RWPE2 (cell line): ENCODE data around the gene LOXHD1.

ENCODE experiments used
- ATAC-seq: fragments of 200-7000 bp; cut with Tn5 transposase; 3 replicates; pipeline ENCODE4 v1.9.1; 2021; ENCODE audit warnings: low read depth
- DNase-seq: peaks from one replicate; pipeline ENCODE4 v3.0.0-alpha.2; 2020; ENCODE audit warnings: low spot score
- H3K27ac ChIP-seq: fragments of 450-650 bp; 2 replicates; pipeline ENCODE4 v1.5.1; 2017; ENCODE audit warnings: mild to moderate bottlenecking; ENCODE audit not compliant: poor library complexity, severe bottlenecking
- H3K27me3 ChIP-seq: fragments of 250-450 bp; sonication (Bioruptor Pico); 2 replicates; pipeline ENCODE4 v1.5.1; 2021; ENCODE audit warnings: mild to moderate bottlenecking, moderate library complexity; ENCODE audit not compliant: insufficient read depth, poor library complexity, severe bottlenecking
- H3K36me3 ChIP-seq: fragments of 250-450 bp; sonication (Bioruptor Pico); 2 replicates; pipeline ENCODE4 v1.5.1; 2020; ENCODE audit warnings: low read depth, mild to moderate bottlenecking, moderate library complexity
- H3K4me1 ChIP-seq: fragments of 250-450 bp; sonication (Bioruptor Pico); 2 replicates; pipeline ENCODE4 v1.5.1; 2021; ENCODE audit warnings: mild to moderate bottlenecking, moderate library complexity; ENCODE audit not compliant: insufficient read depth, poor library complexity, severe bottlenecking
- H3K4me3 ChIP-seq: fragments of 250-450 bp; sonication (Bioruptor Pico); 2 replicates; pipeline ENCODE4 v1.5.1; 2021; ENCODE audit warnings: mild to moderate bottlenecking, moderate library complexity; ENCODE audit not compliant: severe bottlenecking
- H3K9me3 ChIP-seq: fragments of 250-450 bp; sonication (Bioruptor Pico); 2 replicates; pipeline ENCODE4 v1.5.1; 2021; ENCODE audit warnings: mild to moderate bottlenecking, moderate library complexity; ENCODE audit not compliant: severe bottlenecking
- TF ChIP-seq, protein P1 (sequence below): fragments of 450-650 bp; IDR thresholded peaks from one replicate; pipeline ENCODE4 v1.5.1; 2017; ENCODE audit warnings: mild to moderate bottlenecking, moderate library complexity; ENCODE audit not compliant: poor library complexity, severe bottlenecking

The LOXHD1 gene

DNA sequence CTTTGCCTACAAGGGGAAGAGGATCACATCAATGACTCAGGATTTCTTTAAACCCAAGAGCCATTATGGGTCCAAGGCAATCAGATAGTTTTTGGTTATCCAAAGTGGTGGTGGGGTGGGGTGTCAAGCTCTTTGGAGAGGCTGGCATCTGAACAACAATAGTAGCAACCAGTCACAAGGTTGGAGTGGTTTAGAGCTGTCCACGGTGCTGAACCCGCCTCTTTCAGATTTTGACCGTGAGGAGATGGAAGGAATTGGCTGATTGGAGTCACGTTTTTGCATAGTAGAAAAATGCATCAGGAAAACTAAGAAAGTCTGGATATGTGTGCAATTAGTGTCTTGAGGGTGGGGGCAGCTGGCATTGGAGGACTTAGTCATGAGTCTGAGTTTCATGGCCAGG, 159.9 kb downstream of the LOXHD1 start:
- H3K27ac ChIP-seq: no peak overlapping the region
- H3K4me1 ChIP-seq: no peaks in the 10 kb centered on the region
- no peaks in the 10 kb centered on the region for H3K9me3 ChIP-seq
- TF ChIP-seq, protein P1, sequence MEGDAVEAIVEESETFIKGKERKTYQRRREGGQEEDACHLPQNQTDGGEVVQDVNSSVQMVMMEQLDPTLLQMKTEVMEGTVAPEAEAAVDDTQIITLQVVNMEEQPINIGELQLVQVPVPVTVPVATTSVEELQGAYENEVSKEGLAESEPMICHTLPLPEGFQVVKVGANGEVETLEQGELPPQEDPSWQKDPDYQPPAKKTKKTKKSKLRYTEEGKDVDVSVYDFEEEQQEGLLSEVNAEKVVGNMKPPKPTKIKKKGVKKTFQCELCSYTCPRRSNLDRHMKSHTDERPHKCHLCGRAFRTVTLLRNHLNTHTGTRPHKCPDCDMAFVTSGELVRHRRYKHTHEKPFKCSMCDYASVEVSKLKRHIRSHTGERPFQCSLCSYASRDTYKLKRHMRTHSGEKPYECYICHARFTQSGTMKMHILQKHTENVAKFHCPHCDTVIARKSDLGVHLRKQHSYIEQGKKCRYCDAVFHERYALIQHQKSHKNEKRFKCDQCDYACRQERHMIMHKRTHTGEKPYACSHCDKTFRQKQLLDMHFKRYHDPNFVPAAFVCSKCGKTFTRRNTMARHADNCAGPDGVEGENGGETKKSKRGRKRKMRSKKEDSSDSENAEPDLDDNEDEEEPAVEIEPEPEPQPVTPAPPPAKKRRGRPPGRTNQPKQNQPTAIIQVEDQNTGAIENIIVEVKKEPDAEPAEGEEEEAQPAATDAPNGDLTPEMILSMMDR: no peak
- ATAC-seq: peak; percentile 41; the same call in 1 of the 3 replicates
- no peaks in the 10 kb centered on the region for H3K27me3 ChIP-seq
- H3K36me3 ChIP-seq: no peaks in the 10 kb centered on the region
- DNase-seq: no peak
- H3K4me3 ChIP-seq: no peak overlapping the region

DNA sequence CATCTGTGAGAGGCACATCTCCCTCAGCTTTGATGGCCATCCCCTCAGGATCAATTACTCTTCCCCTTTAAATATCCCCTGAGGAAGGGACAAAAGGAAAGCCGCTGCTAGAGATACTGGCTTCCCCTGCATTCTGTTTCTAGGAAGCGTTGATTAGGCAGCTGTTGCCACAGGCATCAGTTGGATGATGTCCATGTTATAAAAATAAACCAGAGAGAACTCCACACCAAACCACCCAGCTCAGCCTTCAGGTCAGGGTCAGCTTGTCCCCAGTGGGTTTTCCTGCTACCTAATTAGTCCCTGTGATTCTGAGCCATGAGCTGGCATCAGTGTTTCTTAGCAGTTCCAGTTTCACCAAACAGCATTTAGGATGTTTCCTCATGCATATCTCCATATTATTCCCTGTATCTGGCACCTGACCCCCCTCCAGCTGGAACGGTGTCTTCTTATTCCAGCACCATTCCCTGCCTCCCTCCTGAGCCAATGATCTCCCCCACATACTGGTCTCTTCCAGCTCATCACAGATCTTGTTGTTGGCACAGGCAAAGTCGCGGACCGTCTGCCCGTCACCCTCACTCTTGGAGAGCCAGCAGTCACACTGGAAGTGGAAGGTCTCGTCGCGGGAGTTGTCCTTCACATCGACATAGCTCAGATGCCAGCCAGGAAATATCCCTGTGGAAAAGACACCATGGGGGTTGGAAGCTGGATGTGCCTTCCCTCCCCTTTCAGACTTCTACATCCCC, 168.4 kb downstream of the LOXHD1 start:
- Histone ChIP-seq H3K27ac (no peak overlapping the region), H3K9me3 (no peaks in the 10 kb centered on the region), H3K27me3 (no peaks in the 10 kb centered on the region), H3K4me1 (no peaks in the 10 kb centered on the region), H3K4me3 (no peak overlapping the region), H3K36me3 (no peaks in the 10 kb centered on the region)
- DNase-seq (no peak), ATAC-seq (no peak)
- TF ChIP-seq, protein P1: no peak

DNA sequence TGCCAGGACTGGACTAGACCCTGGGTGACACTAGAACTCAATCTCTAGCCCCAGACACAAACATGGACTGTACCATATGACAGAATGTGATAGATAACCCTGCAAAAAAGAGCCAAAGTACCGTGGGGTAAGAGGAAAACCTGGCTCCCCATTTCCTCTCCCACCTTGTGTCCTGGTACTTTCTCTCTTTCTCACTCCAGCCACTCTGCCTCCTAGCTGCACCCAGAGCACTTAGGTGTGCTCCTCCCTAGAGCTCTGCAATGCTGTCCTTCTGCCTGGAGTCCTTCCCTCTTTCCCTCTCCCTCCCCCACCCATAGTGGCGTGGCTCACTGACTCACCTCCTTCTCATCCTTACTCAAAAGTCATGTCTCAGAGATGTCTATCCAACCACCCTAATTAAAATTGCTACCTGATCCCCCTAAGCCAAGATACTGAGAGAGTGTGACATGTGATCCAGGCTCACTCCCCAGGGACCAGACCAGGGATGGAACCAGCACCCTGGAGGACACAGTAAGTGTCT, 171.3 kb downstream of the LOXHD1 start:
- Histone ChIP-seq H3K27ac (no peak overlapping the region), H3K4me1 (no peaks in the 10 kb centered on the region), H3K27me3 (no peaks in the 10 kb centered on the region), H3K4me3 (no peak overlapping the region), H3K9me3 (no peaks in the 10 kb centered on the region), H3K36me3 (no peaks in the 10 kb centered on the region)
- DNase-seq (no peak), ATAC-seq (peak; percentile 64)
- TF ChIP-seq, protein P1: no peak

DNA sequence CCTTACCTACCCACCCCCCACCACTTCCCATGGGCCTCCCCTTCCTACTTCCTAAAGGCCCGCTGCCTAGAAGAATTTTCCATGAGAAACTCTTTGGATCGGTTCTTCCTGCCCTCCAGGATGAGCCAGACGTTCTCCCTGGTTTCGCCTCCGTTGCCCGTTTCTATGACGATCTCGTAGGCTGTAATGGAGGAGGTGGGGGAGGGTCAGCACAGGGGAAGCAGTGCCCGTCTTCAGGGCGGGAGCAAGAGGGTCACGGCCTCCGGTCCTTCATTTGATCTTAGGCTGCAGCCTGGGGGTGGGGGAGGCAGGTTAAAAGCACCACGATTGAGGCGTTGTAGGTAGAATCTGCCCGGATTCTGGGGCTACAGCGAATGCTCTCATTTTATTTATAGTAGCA, 172.0 kb downstream of the LOXHD1 start:
- Histone ChIP-seq H3K27me3 (no peaks in the 10 kb centered on the region), H3K4me3 (no peak overlapping the region), H3K4me1 (no peaks in the 10 kb centered on the region), H3K36me3 (no peaks in the 10 kb centered on the region), H3K27ac (no peak overlapping the region), H3K9me3 (no peaks in the 10 kb centered on the region)
- DNase-seq: no peak
- TF ChIP-seq, protein P1: no peak
- no peak for ATAC-seq

DNA sequence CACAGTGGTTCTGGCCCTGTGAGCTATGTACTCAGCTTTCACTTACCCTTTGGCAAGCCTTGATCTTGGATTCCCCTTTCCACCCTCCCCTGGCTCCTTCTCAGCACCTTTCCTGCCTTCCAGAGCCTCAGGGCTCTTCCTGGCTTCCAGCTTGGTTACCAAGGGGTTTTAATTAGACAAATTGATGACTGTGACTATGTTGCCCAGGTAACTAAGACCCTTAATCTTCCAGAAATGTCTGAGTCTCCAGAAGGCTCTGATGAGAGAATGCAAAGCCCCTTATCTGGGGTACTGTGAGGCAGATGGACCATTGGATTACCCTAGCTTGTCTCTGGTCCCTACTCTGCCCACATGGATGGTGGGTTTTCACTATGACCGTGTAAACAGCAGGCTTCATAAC, 174.2 kb downstream of the LOXHD1 start:
- Histone ChIP-seq H3K27ac (no peak overlapping the region), H3K9me3 (no peaks in the 10 kb centered on the region), H3K27me3 (no peaks in the 10 kb centered on the region), H3K36me3 (no peaks in the 10 kb centered on the region), H3K4me1 (no peaks in the 10 kb centered on the region), H3K4me3 (no peak overlapping the region)
- DNase-seq (no peak), ATAC-seq (no peak)
- TF ChIP-seq, protein P1: no peak
